MM.1S (cell line): Measurements from ENCODE around the gene TNFAIP8.
A peak's percentile ranks its signal among the peaks of the same experiment; 100 is the strongest.

ENCODE experiments used
- DNase-seq: peaks from one replicate; pipeline ENCODE4 v3.0.0-alpha.2; 2015
- H2AFZ ChIP-seq: fragments of 300-600 bp; sonication (generic); 2 replicates; pipeline ENCODE4 v1.6.0; 2016; ENCODE audit warnings: antibody characterized with exemption, low read length
- H3F3A ChIP-seq: fragments of 300-600 bp; sonication (generic); 2 replicates; pipeline ENCODE4 v1.6.1; 2016; ENCODE audit warnings: mild to moderate bottlenecking, antibody characterized with exemption, low read length, moderate library complexity, mixed read lengths; ENCODE audit not compliant: insufficient read depth
- H3K27ac ChIP-seq: fragments of 300-600 bp; sonication (generic); 2 replicates; pipeline ENCODE4 v1.5.1; 2016; ENCODE audit warnings: mild to moderate bottlenecking, low read length
- H3K27me3 ChIP-seq: fragments of 300-600 bp; sonication (generic); replicated peaks from 2 replicates; pipeline ENCODE4 v1.6.0; 2016; ENCODE audit warnings: low read length; ENCODE audit not compliant: insufficient read depth
- H3K36me3 ChIP-seq: fragments of 300-600 bp; sonication (generic); replicated peaks from 2 replicates; pipeline ENCODE4 v1.6.1; 2016; ENCODE audit warnings: mild to moderate bottlenecking, low read length, mixed read lengths; ENCODE audit not compliant: insufficient read depth
- H3K4me1 ChIP-seq: fragments of 300-600 bp; sonication (generic); 2 replicates; pipeline ENCODE4 v1.6.1; 2016; ENCODE audit warnings: low read length, mixed read lengths
- H3K4me2 ChIP-seq: fragments of 300-600 bp; sonication (generic); 2 replicates; pipeline ENCODE4 v1.6.0; 2016; ENCODE audit warnings: low read depth, low read length
- H3K4me3 ChIP-seq: fragments of 300-600 bp; sonication (generic); 2 replicates; pipeline ENCODE4 v1.5.1; 2016; ENCODE audit warnings: low read length, mixed read lengths
- H3K79me2 ChIP-seq: fragments of 300-600 bp; sonication (generic); 2 replicates; pipeline ENCODE4 v1.6.1; 2016; ENCODE audit warnings: mixed run types, low read length, mixed read lengths
- H3K9ac ChIP-seq: fragments of 300-600 bp; sonication (generic); 2 replicates; pipeline ENCODE4 v1.6.1; 2016; ENCODE audit warnings: low read length, mixed read lengths
- H3K9me2 ChIP-seq: fragments of 300-600 bp; sonication (generic); replicated peaks from 2 replicates; pipeline ENCODE4 v1.6.1; 2016; ENCODE audit warnings: mild to moderate bottlenecking, low read length, mixed read lengths; ENCODE audit not compliant: insufficient read depth
- H3K9me3 ChIP-seq: fragments of 300-600 bp; sonication (generic); replicated peaks from 2 replicates; pipeline ENCODE4 v1.6.1; 2016; ENCODE audit warnings: mild to moderate bottlenecking, low read length, mixed read lengths; ENCODE audit not compliant: insufficient read depth
- H4K20me1 ChIP-seq: fragments of 300-600 bp; sonication (generic); 2 replicates; pipeline ENCODE4 v1.6.1; 2016; ENCODE audit warnings: mild to moderate bottlenecking, low read length, moderate library complexity, mixed read lengths; ENCODE audit not compliant: insufficient read depth
- EZH2 ChIP-seq: fragments of 300-600 bp; sonication (generic); optimal IDR thresholded peaks from 2 replicates; pipeline ENCODE3; 2017; ENCODE audit warnings: low read depth, mild to moderate bottlenecking, antibody characterized with exemption, low read length, mixed read lengths
- EZH2phosphoT487 ChIP-seq: fragments of 300-600 bp; sonication (generic); IDR thresholded peaks from 2 replicates; pipeline ENCODE4 v1.6.1; 2018; ENCODE audit warnings: antibody characterized with exemption, low read length
- TF ChIP-seq, protein P1 (sequence below): fragments of 300-600 bp; sonication (generic); IDR thresholded peaks from 2 replicates; pipeline ENCODE4 v1.5.1; 2016; ENCODE audit warnings: antibody characterized with exemption, low read length, mixed read lengths

The TNFAIP8 gene

DNA sequence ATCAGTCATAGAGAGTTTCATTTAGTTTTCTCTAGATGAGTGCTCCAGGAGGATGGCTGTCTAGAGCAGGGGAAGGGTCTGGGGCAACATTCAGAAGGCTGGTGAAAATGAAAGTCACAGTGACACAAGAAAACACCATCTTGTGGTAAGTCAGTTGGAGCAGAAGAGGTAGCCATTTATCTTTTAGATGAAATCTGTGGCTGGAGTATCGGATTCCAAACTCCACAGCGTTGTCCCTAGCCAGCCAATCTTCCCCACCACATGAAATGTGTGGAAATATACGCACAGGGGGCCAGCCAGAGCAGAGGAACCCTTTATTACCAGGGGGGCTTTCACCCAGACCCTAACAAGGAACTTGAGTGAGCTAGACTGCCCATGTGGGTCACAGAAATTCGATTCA is 15.9 kb upstream of the TNFAIP8 start:
- Histone ChIP-seq H3F3A (peaks cover 76% of the 10 kb centered on the region), H3K4me3 (peak overlapping the region; percentile 83), H3K27ac (peak overlapping the region; percentile 95), H3K36me3 (no peaks in the 10 kb centered on the region), H3K9ac (peak overlapping the region; percentile 64; the same call in 1 of the 2 replicates), H3K4me2 (peak overlapping the region; percentile 94), H3K9me3 (no peaks in the 10 kb centered on the region), H4K20me1 (no peaks in the 10 kb centered on the region), H3K27me3 (no peaks in the 10 kb centered on the region), H3K4me1 (peaks cover 71% of the 10 kb centered on the region), H3K79me2 (peaks cover 98% of the 10 kb centered on the region), H2AFZ (no peak overlapping the region), H3K9me2 (no peaks in the 10 kb centered on the region)
- DNase-seq, result peak; percentile 51
- TF ChIP-seq, protein P1, sequence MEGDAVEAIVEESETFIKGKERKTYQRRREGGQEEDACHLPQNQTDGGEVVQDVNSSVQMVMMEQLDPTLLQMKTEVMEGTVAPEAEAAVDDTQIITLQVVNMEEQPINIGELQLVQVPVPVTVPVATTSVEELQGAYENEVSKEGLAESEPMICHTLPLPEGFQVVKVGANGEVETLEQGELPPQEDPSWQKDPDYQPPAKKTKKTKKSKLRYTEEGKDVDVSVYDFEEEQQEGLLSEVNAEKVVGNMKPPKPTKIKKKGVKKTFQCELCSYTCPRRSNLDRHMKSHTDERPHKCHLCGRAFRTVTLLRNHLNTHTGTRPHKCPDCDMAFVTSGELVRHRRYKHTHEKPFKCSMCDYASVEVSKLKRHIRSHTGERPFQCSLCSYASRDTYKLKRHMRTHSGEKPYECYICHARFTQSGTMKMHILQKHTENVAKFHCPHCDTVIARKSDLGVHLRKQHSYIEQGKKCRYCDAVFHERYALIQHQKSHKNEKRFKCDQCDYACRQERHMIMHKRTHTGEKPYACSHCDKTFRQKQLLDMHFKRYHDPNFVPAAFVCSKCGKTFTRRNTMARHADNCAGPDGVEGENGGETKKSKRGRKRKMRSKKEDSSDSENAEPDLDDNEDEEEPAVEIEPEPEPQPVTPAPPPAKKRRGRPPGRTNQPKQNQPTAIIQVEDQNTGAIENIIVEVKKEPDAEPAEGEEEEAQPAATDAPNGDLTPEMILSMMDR, result no peak
- no peak for TF ChIP-seq EZH2
- TF ChIP-seq EZH2phosphoT487, result no peak

DNA sequence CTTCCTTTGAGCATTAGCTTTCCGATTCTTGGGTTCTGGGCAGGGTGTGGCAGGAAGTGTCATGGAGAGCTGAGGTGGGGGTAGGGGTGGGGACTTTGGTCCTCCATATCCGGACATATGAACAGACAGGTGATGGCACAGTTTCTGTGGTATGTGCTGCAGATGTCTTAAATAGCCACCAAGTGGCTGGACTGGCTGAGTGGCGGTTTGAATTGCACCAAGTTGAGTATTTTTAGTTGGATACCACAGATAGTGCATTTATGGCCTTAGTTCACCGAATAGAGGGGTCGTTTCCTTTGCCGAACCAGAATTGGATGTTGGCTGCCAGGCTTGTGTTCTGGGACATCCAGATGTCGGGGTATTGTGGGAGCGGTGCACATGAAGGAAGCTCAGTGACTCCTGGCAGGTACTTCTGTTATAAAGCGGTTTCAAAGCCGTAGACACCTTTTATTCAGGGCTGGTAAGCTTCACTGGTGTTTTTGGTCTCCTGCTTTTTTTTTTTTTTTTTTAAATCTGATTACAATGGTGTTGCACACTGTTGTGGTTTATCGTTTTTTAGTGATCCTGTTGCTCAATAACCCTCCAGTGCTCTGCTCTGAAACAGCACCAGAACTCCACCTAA is 15.1 kb upstream of the TNFAIP8 start:
- Histone ChIP-seq H3K27ac (peak overlapping the region; percentile 95), H3K4me1 (peaks cover 78% of the 10 kb centered on the region), H3K9me2 (no peaks in the 10 kb centered on the region), H3K9ac (peak overlapping the region; percentile 64), H3K4me3 (peak overlapping the region; percentile 83), H3F3A (peaks cover 69% of the 10 kb centered on the region), H3K4me2 (peak overlapping the region; percentile 94), H3K36me3 (no peaks in the 10 kb centered on the region), H3K27me3 (no peaks in the 10 kb centered on the region), H2AFZ (no peak overlapping the region), H3K9me3 (no peaks in the 10 kb centered on the region), H3K79me2 (peaks cover 98% of the 10 kb centered on the region), H4K20me1 (no peaks in the 10 kb centered on the region)
- DNase-seq, result peak; percentile 96
- no peak for TF ChIP-seq EZH2phosphoT487
- TF ChIP-seq, protein P1, result peak; percentile 28

DNA sequence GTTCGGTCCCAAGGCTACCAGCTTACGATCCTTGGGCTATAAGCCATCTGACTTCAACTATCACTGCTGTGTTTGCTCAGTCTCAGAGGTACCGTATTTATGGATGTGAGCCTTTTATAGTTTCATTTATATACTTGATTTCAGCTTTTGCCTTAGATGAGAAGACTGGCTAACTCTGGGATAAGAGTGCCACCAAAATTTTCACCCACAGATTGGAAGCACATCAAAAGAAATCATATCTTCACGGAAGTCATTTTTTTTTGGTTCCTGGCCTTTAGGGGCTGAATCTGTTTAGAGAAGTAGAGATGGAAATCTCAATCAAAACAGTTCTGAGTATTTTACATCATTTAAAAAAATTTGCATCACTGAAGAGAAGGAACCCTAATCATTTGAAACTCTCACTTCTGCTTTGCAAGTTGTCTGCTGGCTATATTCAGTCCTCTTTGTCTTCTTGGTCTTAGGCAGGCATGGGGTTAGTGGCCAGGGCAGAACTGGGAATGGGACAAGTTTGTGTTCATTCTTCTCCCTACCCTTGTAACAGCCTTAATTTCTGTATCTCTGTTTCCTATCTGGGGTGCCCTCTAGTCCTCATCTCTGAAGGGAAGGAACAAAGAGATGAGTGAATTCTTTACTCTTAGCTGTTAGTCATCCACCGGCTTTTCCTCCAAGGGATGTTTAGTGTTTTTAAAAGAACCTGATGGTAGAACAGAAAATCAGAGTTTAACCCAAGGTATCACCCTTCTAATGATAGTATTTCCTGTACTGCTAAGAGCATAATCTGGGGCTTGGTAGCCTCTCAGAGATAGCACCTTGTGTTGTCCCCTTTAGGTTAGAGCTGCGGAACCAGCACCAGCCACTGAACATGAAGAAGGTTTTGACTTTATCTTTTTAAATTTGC is 14.1 kb upstream of the TNFAIP8 start:
- peak overlapping the region; percentile 94 for H3K4me2 ChIP-seq

More for the DNA sequence above, 14.1 kb upstream of the TNFAIP8 start:
- no peak for TF ChIP-seq EZH2
- no peak for TF ChIP-seq EZH2phosphoT487
- TF ChIP-seq, protein P1, result no peak
- Histone ChIP-seq H3F3A (peaks cover 63% of the 10 kb centered on the region), H3K9me3 (no peaks in the 10 kb centered on the region), H4K20me1 (peaks cover 5% of the 10 kb centered on the region; the same call in 1 of the 2 replicates), H3K27ac (peak overlapping the region; percentile 95), H3K9me2 (no peaks in the 10 kb centered on the region), H3K9ac (peak overlapping the region; percentile 64; the same call in 1 of the 2 replicates), H3K79me2 (peaks cover 98% of the 10 kb centered on the region), H3K27me3 (no peaks in the 10 kb centered on the region), H3K36me3 (no peaks in the 10 kb centered on the region), H2AFZ (no peak overlapping the region), H3K4me1 (peaks cover 81% of the 10 kb centered on the region), H3K4me3 (peak overlapping the region; percentile 83)
- DNase-seq, result peak; percentile 41
